GM18526 (cell line): ENCODE data around the gene CPPED1.

Experiments
- POLR2A ChIP-seq: IDR thresholded peaks from 3 replicates; pipeline ENCODE4 v1.6.1; 2011; ENCODE audit not compliant: insufficient read length; ENCODE audit errors: extremely low read depth

Gene CPPED1

GRCh38 chr16:12659871-12660270, 143.8 kb downstream of the CPPED1 start:
- TF ChIP-seq POLR2A, result no peak

DNA sequence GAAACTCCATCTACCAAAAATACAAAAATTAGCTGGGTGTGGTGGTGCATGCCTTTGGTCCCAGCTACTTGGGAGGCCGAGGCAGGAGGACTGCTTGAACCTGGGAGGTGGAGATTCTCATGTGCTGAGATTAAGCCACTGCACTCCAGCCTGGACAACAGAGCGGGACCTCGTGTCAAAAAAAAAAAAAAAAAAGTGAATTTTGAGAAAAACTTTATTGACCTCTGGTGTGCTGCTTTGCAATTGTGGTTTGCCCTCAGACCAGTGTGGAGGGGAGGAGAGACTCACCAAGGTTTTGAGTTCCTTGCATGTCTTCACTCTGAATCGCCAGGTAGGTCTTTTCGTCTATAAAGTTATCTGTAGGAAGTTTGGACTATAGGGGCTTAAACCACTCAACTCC, 145.2 kb downstream of the CPPED1 start:
- no peak for TF ChIP-seq POLR2A

- no peak for TF ChIP-seq POLR2A
Measured at GRCh38 chr16:12655537-12655936, 148.2 kb downstream of the CPPED1 start.

DNA sequence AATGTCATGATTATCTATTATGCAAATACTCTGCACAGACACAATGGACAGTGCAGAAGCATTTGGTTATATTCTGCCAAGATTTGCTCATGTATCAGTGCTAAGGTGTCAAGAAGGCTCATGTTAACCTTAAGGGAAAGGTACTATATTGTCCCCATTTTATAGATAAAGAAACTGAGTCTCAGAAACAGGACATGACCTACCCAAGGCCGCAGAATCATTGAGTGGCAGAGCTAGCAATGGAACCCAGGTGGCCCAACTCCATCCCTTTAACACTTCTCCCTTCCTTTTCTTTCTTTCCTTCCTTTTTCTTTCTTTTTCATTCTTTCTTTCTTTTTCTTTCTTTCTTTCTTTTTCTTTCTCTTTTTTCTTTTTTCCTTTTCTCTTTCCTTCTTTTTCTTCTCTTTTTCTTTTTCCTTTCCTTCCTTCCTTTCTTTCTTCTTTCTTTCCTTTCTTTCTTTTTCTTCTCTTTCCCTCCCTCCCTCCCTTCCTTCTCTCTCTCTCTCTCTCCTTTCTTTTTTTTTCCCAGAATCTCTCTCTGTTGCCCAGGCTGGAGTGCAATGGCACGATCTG, 149.8 kb downstream of the CPPED1 start:
- no peak for TF ChIP-seq POLR2A

DNA sequence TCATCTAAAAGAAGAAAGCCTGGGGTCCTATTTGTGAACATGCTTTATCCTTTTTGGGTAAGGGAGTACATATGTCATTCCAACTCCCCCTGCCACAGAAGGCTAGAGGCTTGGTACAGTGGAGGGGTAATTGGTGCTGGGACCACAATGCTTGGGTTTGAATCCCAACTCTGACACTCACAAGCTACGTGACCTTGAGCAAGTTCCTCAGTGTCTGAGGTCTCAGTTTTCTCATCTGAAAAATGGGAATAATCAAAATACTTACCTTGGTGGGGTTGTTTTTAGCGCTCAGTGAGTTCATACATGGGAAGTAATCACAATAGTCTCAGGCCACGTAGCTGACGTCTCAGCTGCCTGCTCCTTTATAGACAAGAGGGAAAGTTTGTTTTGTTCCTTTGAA, 150.8 kb downstream of the CPPED1 start:
- no peak for TF ChIP-seq POLR2A

DNA sequence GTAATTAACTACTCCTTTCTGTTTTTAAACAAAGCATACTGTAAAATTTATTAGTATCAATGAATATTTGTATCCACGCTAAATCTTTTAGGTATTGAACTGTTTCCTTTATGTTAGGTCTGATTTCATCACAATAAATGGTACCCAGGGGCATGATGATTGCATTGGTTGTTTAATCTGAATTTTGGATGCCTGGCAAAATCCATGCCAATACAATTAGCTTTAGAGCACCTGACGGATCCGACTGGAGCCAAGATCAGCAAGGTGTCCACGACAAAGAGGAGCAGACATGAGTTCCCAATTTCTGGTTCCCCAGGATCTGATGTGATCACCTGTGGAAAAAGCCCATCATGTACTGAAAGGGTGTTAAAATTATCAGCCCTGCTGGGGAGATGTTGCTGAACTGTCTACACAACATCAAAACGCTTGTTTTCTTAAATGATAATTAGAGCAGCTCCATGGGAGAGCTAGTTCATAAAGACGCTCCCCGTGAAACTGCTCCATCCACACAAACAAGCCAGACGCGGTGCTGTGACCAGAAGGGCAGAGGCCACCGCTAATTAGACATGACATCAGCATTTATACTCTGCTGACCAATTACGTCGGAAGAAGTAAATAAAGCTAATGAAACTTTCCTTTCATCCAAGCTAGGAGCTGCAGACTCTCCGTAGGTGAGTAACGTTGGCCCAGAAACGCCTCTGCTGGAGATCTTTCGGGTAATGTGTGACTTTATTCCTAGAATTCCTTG, 151.7 kb downstream of the CPPED1 start:
- no peak for TF ChIP-seq POLR2A

DNA sequence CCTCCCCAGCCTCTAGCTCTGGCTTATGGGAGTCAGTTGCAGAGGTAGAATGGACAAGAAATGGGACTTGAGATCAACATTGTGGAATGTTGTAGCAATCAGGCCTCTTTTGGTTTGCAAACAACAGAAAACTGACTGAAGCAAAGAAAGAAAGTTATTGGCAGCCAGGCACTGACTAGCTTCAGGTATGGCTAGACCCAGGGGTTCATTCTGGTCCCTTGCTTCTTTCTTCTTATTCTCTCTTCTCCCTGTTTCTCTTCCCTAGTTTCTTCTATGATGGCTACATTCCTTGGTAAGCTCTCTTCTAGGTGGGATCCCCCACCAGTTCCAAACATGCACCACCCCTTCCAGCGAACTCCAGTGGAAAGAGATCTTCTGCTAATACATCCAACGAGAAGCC, 154.3 kb downstream of the CPPED1 start:
- TF ChIP-seq POLR2A, result no peak

DNA sequence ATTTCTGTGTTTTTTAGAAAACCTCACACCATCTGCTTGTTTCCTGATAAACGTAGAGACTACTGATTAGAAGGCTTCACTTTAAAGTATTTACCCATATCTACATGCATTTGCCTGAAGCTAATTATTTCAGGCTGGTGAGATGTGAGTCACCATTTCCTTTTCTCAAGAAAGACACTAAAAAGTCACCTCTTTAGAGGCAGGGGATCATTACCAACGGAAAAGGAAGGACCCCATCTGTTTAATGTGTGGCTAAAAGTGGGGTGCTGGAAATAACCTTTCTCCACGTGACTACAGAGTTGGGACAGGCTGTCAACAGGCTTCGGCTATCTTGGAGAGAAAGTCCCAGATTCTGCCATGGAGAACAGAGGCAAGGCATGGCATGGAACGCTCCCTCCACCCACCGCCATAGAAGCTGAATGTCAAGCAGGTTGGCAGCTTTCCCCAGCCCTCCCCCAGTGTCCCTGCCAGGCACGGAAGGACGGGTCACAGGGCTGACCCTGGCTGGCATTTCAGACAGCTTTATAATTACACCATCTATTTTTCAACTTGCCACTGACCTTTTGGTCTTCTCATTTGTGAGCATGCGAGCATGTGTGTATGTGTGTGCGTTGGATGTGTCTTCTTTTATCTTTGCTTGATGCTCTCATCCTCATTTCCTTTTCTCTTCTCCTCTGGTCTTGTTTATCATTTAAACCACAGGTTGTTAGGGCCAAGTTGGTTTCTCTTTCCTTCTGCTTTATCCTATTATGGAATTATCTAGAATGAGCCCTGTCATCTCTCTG, 157.0 kb downstream of the CPPED1 start:
- TF ChIP-seq POLR2A, result no peak

- no peak for TF ChIP-seq POLR2A
Measured at GRCh38 chr16:12646098-12646489, 157.6 kb downstream of the CPPED1 start.

GRCh38 chr16:12643034-12643455, 160.6 kb downstream of the CPPED1 start:
- TF ChIP-seq POLR2A, result no peak

DNA sequence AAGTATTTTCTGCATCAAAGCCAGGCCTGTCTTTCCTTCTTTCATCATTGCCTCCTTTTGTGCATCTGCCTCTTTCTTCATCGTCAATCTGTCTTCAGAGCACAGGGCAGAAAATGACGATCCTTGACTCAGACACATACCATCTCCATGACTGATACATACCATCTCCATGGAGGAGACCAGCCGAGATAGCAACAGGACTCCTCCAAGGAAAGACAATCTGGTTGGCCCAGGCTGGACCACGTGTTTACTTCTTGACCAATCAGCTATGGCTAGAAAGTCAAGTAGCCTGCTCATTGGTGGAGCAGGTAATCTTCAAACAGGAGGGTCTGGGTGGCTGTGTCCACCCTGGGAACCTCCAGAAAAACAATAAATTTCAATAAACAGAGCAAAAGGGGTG, 164.6 kb downstream of the CPPED1 start:
- no peak for TF ChIP-seq POLR2A

DNA sequence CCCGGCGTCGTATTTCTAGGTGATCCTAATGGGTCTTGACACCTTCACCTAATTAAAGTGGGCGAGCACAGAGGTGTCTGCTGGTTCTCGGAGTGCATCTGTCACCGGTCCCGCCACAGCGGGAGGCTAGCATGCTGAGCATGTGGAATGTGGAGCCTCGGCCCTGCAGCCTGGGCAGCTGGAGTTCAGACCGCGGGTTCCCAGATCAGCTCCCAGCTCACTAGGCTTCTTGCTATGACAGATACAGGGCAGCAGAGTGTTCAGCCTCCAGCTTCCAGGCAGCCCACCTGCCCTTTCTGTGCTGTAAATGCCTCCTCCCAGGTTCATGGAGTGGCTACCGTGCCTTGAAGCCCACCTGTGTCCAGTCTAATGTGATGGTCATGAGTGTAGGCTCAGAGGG, 166.7 kb downstream of the CPPED1 start:
- TF ChIP-seq POLR2A, result no peak

GRCh38 chr16:12629271-12629670, 174.4 kb downstream of the CPPED1 start:
- TF ChIP-seq POLR2A, result no peak

- no peak for TF ChIP-seq POLR2A
Measured at GRCh38 chr16:12628536-12628935, 175.2 kb downstream of the CPPED1 start.

DNA sequence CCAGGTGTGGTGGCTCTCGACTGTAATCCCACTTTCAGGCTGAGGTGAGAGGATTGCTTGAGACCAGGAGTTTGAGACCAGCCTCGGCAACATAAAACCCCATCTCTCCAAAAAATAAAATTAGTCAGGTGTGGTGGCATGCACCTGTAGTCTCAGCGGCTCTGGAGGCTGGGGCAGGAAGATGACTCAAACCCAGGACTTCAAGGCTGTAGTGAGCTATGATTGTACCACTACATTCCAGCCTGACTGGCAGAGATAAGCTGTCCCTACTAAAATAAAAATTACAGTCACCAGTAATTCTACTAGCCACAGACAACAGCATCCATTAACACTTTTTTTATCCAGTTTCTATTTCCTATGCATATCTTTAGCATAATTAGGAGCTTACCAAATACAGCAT, 176.3 kb downstream of the CPPED1 start:
- no peak for TF ChIP-seq POLR2A

DNA sequence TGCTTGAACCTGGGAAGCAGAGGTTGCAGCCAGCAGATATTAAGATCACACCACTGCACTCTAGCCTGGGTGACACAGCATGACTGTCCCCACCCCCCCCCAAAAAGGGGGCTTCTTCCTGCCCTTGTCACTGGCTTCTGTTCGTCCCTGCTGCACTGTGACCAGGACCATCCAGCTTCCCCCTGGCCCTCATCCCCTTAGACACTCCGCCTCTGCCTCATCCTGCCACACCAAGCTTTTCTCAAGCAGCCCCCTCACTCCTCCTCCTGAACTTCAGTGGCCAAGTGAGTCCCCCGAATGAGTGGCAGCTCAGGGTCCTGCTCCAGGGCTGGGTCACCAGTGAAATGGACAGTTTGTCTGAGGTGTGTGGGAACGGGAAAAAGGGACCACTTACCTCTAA, 177.3 kb downstream of the CPPED1 start:
- no peak for TF ChIP-seq POLR2A

DNA sequence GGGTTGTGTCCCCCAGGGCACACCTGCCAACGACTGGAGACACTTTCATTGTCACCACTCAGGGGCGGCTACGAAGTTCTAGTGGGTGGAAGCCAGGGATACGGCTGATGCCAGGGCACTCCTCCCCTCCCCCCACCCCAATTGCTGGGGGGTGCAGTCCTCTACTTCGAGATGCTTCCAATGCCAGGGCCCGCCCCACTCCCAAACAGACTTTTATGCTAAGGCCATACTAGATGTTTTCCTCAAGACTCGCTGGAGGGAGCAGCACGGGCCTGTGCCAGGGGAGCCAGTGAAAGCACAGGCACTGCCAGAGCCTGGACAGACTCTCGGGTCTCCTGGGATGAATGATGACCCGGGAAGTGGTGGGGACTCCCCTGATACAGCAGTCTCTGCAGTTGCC, 178.0 kb downstream of the CPPED1 start:
- no peak for TF ChIP-seq POLR2A

- TF ChIP-seq POLR2A, result no peak
Measured at GRCh38 chr16:12625068-12625467, 178.6 kb downstream of the CPPED1 start.
